ENCODE measurements around the gene OR2AK2. TPM values are rescaled to one million over a fixed set of nuclear protein-coding genes. Genes with fewer than 3 reads are reported as not detected.
A peak's percentile ranks its signal among the peaks of the same experiment; 100 is the strongest.
"Not testable (repeated sequence)": the region's sequence is repeated elsewhere in the genome, so short reads cannot be mapped to it uniquely, and the experiment has no call there.

Gene OR2AK2
- total RNA-seq, result 1 to 10 TPM in 1 of 2 donors, under 1 TPM in 1; 0.44 to 1.1 TPM
- polyA plus RNA-seq (ENCODE audit: insufficient read length in 2 of 2), result not detected
- long read RNA-seq, donor 1, result 0 reads
- long read RNA-seq, donor 2, result 0 reads
- long read RNA-seq, donor 3, result 0 reads
- long read RNA-seq, donor 4, result 0 reads

- no peak for DNase-seq (ENCODE audit: low read depth in 4 of 6, low spot score in 6 of 6)
- no peak within 1 kb of the TSS for H3K4me3 ChIP-seq (ENCODE audit: low read depth, low read length)
- no peak within 1 kb of the TSS for H3K27ac ChIP-seq (ENCODE audit: low read depth, low read length)
- no peaks in the 10 kb centered on the region for H3K27me3 ChIP-seq (ENCODE audit: control insufficient read depth, insufficient read depth, low read length)
- H3K9me3 ChIP-seq (ENCODE audit: control insufficient read depth, insufficient read depth, low read length), result no peaks in the 10 kb centered on the region
- H3K4me1 ChIP-seq (ENCODE audit: control insufficient read depth, insufficient read depth, low read length), result no peaks in the 10 kb centered on the region
- no CpG with 5 or more reads among the region's 2 CpGs for WGBS (ENCODE audit: insufficient coverage)
- H3K36me3 ChIP-seq (ENCODE audit: control insufficient read depth, insufficient read depth, low read length), result no peaks in the 10 kb centered on the region
Measured at GRCh38 chr1:247964933-247965332, at the start of gene OR2AK2. Gene OR2AK2, plus strand, starts transcription at chr1:247965233. Its CDS starts 144 bp downstream, at chr1:247965377.

GRCh38 chr1:247919952-247920351 is 45.1 kb upstream of the OR2AK2 start, which contains the start of gene OR2T8:
Gene OR2T8, plus strand, starts transcription at chr1:247920252. Its CDS starts 766 bp downstream, at chr1:247921018.
- Histone ChIP-seq H3K9me3 (ENCODE audit: control insufficient read depth, insufficient read depth, low read length) (no peaks in the 10 kb centered on the region), H3K27ac (ENCODE audit: low read depth, low read length) (no peak within 1 kb of the TSS), H3K4me3 (ENCODE audit: low read depth, low read length) (no peak within 1 kb of the TSS), H3K4me1 (ENCODE audit: control insufficient read depth, insufficient read depth, low read length) (no peaks in the 10 kb centered on the region), H3K27me3 (ENCODE audit: control insufficient read depth, insufficient read depth, low read length) (no peaks in the 10 kb centered on the region), H3K36me3 (ENCODE audit: control insufficient read depth, insufficient read depth, low read length) (no peaks in the 10 kb centered on the region)
- no CpG with 5 or more reads among the region's 2 CpGs for WGBS (ENCODE audit: insufficient coverage)
- DNase-seq (ENCODE audit: low read depth in 4 of 6, low spot score in 6 of 6), result no peak

GRCh38 chr1:247923941-247924340 is 41.1 kb upstream of the OR2AK2 start:
- H3K4me1 ChIP-seq (ENCODE audit: control insufficient read depth, insufficient read depth, low read length), result no peaks in the 10 kb centered on the region
- H3K27ac ChIP-seq (ENCODE audit: low read depth, low read length), result no peak overlapping the region
- DNase-seq (ENCODE audit: low read depth in 4 of 6, low spot score in 6 of 6), result no peak
- no peak overlapping the region for H3K4me3 ChIP-seq (ENCODE audit: low read depth, low read length)
- no CpG with 5 or more reads among the region's 3 CpGs for WGBS (ENCODE audit: insufficient coverage)
- H3K36me3 ChIP-seq (ENCODE audit: control insufficient read depth, insufficient read depth, low read length), result no peaks in the 10 kb centered on the region
- no peaks in the 10 kb centered on the region for H3K27me3 ChIP-seq (ENCODE audit: control insufficient read depth, insufficient read depth, low read length)
- no peaks in the 10 kb centered on the region for H3K9me3 ChIP-seq (ENCODE audit: control insufficient read depth, insufficient read depth, low read length)

GRCh38 chr1:247924868-247925267 is 40.2 kb upstream of the OR2AK2 start, which contains the start of gene OR2AJ1:
Gene OR2AJ1, plus strand, starts transcription at chr1:247924889. Its CDS starts 8,880 bp downstream, at chr1:247933769.
- H3K27me3 ChIP-seq (ENCODE audit: control insufficient read depth, insufficient read depth, low read length), result no peaks in the 10 kb centered on the region
- DNase-seq (ENCODE audit: low read depth in 4 of 6, low spot score in 6 of 6), result no peak
- H3K27ac ChIP-seq (ENCODE audit: low read depth, low read length), result no peak within 1 kb of the TSS
- 93% methylated on average over 7 of the region's 9 CpGs for WGBS (ENCODE audit: insufficient coverage)
- no peaks in the 10 kb centered on the region for H3K36me3 ChIP-seq (ENCODE audit: control insufficient read depth, insufficient read depth, low read length)
- H3K4me1 ChIP-seq (ENCODE audit: control insufficient read depth, insufficient read depth, low read length), result no peaks in the 10 kb centered on the region
- H3K9me3 ChIP-seq (ENCODE audit: control insufficient read depth, insufficient read depth, low read length), result no peaks in the 10 kb centered on the region
- no peak within 1 kb of the TSS for H3K4me3 ChIP-seq (ENCODE audit: low read depth, low read length)

GRCh38 chr1:247933989-247934388 is 31.0 kb upstream of the OR2AK2 start:
- Histone ChIP-seq H3K27ac (ENCODE audit: low read depth, low read length) (no peak overlapping the region), H3K27me3 (ENCODE audit: control insufficient read depth, insufficient read depth, low read length) (no peaks in the 10 kb centered on the region), H3K9me3 (ENCODE audit: control insufficient read depth, insufficient read depth, low read length) (no peaks in the 10 kb centered on the region), H3K4me3 (ENCODE audit: low read depth, low read length) (no peak overlapping the region), H3K36me3 (ENCODE audit: control insufficient read depth, insufficient read depth, low read length) (no peaks in the 10 kb centered on the region), H3K4me1 (ENCODE audit: control insufficient read depth, insufficient read depth, low read length) (peaks cover 4% of the 10 kb centered on the region)
- DNase-seq (ENCODE audit: low read depth in 4 of 6, low spot score in 6 of 6), result no peak
- 93% methylated on average over 6 of the region's 8 CpGs for WGBS (ENCODE audit: insufficient coverage)

- Histone ChIP-seq H3K27me3 (ENCODE audit: control insufficient read depth, insufficient read depth, low read length) (no peaks in the 10 kb centered on the region), H3K27ac (ENCODE audit: low read depth, low read length) (no peak overlapping the region), H3K36me3 (ENCODE audit: control insufficient read depth, insufficient read depth, low read length) (no peaks in the 10 kb centered on the region), H3K4me1 (ENCODE audit: control insufficient read depth, insufficient read depth, low read length) (peaks cover 4% of the 10 kb centered on the region), H3K9me3 (ENCODE audit: control insufficient read depth, insufficient read depth, low read length) (no peaks in the 10 kb centered on the region), H3K4me3 (ENCODE audit: low read depth, low read length) (no peak overlapping the region)
- DNase-seq (ENCODE audit: low read depth in 4 of 6, low spot score in 6 of 6), result no peak
- 89% methylated on average over 7 of the region's 9 CpGs for WGBS (ENCODE audit: insufficient coverage)
Measured at GRCh38 chr1:247935781-247936180, 29.3 kb upstream of the OR2AK2 start.

GRCh38 chr1:247936415-247936814 is 28.6 kb upstream of the OR2AK2 start:
- H3K27ac ChIP-seq (ENCODE audit: low read depth, low read length), result no peak overlapping the region
- no peak for DNase-seq (ENCODE audit: low read depth in 4 of 6, low spot score in 6 of 6)
- WGBS (ENCODE audit: insufficient coverage), result 96% methylated on average over 18 of the region's 18 CpGs
- H3K9me3 ChIP-seq (ENCODE audit: control insufficient read depth, insufficient read depth, low read length), result no peaks in the 10 kb centered on the region
- H3K27me3 ChIP-seq (ENCODE audit: control insufficient read depth, insufficient read depth, low read length), result no peaks in the 10 kb centered on the region
- H3K4me1 ChIP-seq (ENCODE audit: control insufficient read depth, insufficient read depth, low read length), result peaks cover 4% of the 10 kb centered on the region
- no peaks in the 10 kb centered on the region for H3K36me3 ChIP-seq (ENCODE audit: control insufficient read depth, insufficient read depth, low read length)
- H3K4me3 ChIP-seq (ENCODE audit: low read depth, low read length), result no peak overlapping the region

- not testable (repeated sequence) for H3K4me1 ChIP-seq (ENCODE audit: control insufficient read depth, insufficient read depth, low read length); H3K36me3 ChIP-seq (ENCODE audit: control insufficient read depth, insufficient read depth, low read length); H3K27me3 ChIP-seq (ENCODE audit: control insufficient read depth, insufficient read depth, low read length); H3K27ac ChIP-seq (ENCODE audit: low read depth, low read length); H3K9me3 ChIP-seq (ENCODE audit: control insufficient read depth, insufficient read depth, low read length)
- H3K4me3 ChIP-seq (ENCODE audit: low read depth, low read length), result peak overlapping the region; percentile 38
- peak; percentile 21 to 83 (median 48) for DNase-seq (ENCODE audit: low read depth in 4 of 6, low spot score in 6 of 6)
- WGBS (ENCODE audit: insufficient coverage), result 2% methylated on average over 41 of the region's 44 CpGs
Measured at GRCh38 chr1:247936965-247937734, 27.9 kb upstream of the OR2AK2 start.

GRCh38 chr1:247942624-247943023 is 22.4 kb upstream of the OR2AK2 start:
- Histone ChIP-seq H3K4me1 (ENCODE audit: control insufficient read depth, insufficient read depth, low read length) (no peaks in the 10 kb centered on the region), H3K27me3 (ENCODE audit: control insufficient read depth, insufficient read depth, low read length) (no peaks in the 10 kb centered on the region), H3K4me3 (ENCODE audit: low read depth, low read length) (no peak overlapping the region), H3K27ac (ENCODE audit: low read depth, low read length) (no peak overlapping the region), H3K9me3 (ENCODE audit: control insufficient read depth, insufficient read depth, low read length) (no peaks in the 10 kb centered on the region), H3K36me3 (ENCODE audit: control insufficient read depth, insufficient read depth, low read length) (no peaks in the 10 kb centered on the region)
- DNase-seq (ENCODE audit: low read depth in 4 of 6, low spot score in 6 of 6), result no peak
- 71% methylated on average over 3 of the region's 6 CpGs for WGBS (ENCODE audit: insufficient coverage)

- WGBS (ENCODE audit: insufficient coverage), result 79% methylated on average over 3 of the region's 3 CpGs
- no peak for DNase-seq (ENCODE audit: low read depth in 4 of 6, low spot score in 6 of 6)
Measured at GRCh38 chr1:247948558-247948957, 16.5 kb upstream of the OR2AK2 start, which contains the start of gene OR2L8. Gene OR2L8, plus strand, starts transcription at chr1:247948858. Its CDS starts 0 bp downstream, at chr1:247948858.

More at GRCh38 chr1:247948558-247948957, 16.5 kb upstream of the OR2AK2 start, which contains the start of gene OR2L8:
- Histone ChIP-seq H3K4me1 (ENCODE audit: control insufficient read depth, insufficient read depth, low read length) (no peaks in the 10 kb centered on the region), H3K4me3 (ENCODE audit: low read depth, low read length) (no peak within 1 kb of the TSS), H3K27ac (ENCODE audit: low read depth, low read length) (no peak within 1 kb of the TSS), H3K9me3 (ENCODE audit: control insufficient read depth, insufficient read depth, low read length) (peaks cover 1% of the 10 kb centered on the region), H3K27me3 (ENCODE audit: control insufficient read depth, insufficient read depth, low read length) (no peaks in the 10 kb centered on the region), H3K36me3 (ENCODE audit: control insufficient read depth, insufficient read depth, low read length) (no peaks in the 10 kb centered on the region)

Data from spinal cord (tissue), 10 donors.